CD4-positive, alpha-beta T cell (primary cell): ENCODE measurements around the gene NOD2. TPM values are rescaled to one million over a fixed set of nuclear protein-coding genes. Genes with fewer than 3 reads are reported as not detected.

Experiments
- ATAC-seq: fragments of 200-7000 bp; cut with Tn5 transposase; one replicate; pipeline ENCODE4 v1.10.0; 2022; ENCODE audit warnings: mild to moderate bottlenecking; ENCODE audit not compliant: poor library complexity
- CTCF ChIA-PET: fragments of 350-600 bp; sonication (Branson Sonifier 250); formaldehyde crosslinking; loops from one replicate; lab custom pipeline; 2021; ENCODE audit warnings: antibody characterized with exemption, inconsistent platforms; lab: Charles Lee
- POLR2A ChIA-PET: fragments of 350-600 bp; sonication (Branson Sonifier 250); formaldehyde crosslinking; loops from one replicate; lab custom pipeline; 2021; ENCODE audit warnings: antibody characterized with exemption, inconsistent platforms; lab: Charles Lee
- DNase-seq, 14 experiments: peaks; one replicate each; pipeline ENCODE4 v3.0.0-alpha.2; 2013 to 2020; ENCODE audit warnings: mixed read lengths in 2 of 14
- H3K27ac ChIP-seq, 2 donors: one replicate each; pipeline versions ENCODE4 v1.5.1 to v1.7.0; 2013; ENCODE audit warnings: low read length in 2 of 2, low read depth in 1 of 2, mild to moderate bottlenecking in 1 of 2
- H3K27me3 ChIP-seq, 2 experiments: 1 replicate in 1 of 2; 2 replicates in 1 of 2; pipeline versions ENCODE4 v1.6.1 to v1.7.0; 2013; ENCODE audit warnings: low read length in 2 of 2, control low read depth in 1 of 2, mild to moderate bottlenecking in 1 of 2, moderate library complexity in 1 of 2; ENCODE audit not compliant: insufficient read depth in 2 of 2, control insufficient read depth in 1 of 2
- H3K36me3 ChIP-seq: one replicate; pipeline ENCODE4 v1.6.1; 2013; ENCODE audit warnings: low read length, control low read depth; ENCODE audit not compliant: insufficient read depth
- H3K4me1 ChIP-seq: one replicate; pipeline ENCODE4 v1.6.1; 2013; ENCODE audit warnings: low read length, control low read depth; ENCODE audit not compliant: insufficient read depth
- H3K4me3 ChIP-seq: one replicate; pipeline ENCODE4 v1.5.1; 2013; ENCODE audit warnings: mild to moderate bottlenecking, low read length, moderate library complexity
- H3K9me3 ChIP-seq, 2 experiments: 1 replicate in 1 of 2; 2 replicates in 1 of 2; pipeline versions ENCODE4 v1.6.1 to v1.7.0; 2013; ENCODE audit warnings: low read length in 2 of 2, mild to moderate bottlenecking in 2 of 2, control low read depth in 1 of 2, moderate library complexity in 1 of 2; ENCODE audit not compliant: control insufficient read depth in 1 of 2, insufficient read depth in 1 of 2
- H3K27ac Mint-ChIP-seq: one replicate; pipeline ENCODE4 v1.8.0; 2020; ENCODE audit warnings: mixed read lengths
- H3K27me3 Mint-ChIP-seq: one replicate; pipeline ENCODE4 v1.8.0; 2021; ENCODE audit warnings: mixed read lengths
- H3K36me3 Mint-ChIP-seq: one replicate; pipeline ENCODE4 v1.8.0; 2021; ENCODE audit warnings: low read depth, mixed read lengths
- H3K4me1 Mint-ChIP-seq: one replicate; pipeline ENCODE4 v1.8.0; 2021; ENCODE audit warnings: low read depth, mixed read lengths
- H3K4me3 Mint-ChIP-seq: one replicate; pipeline ENCODE4 v1.8.0; 2020; ENCODE audit warnings: mild to moderate bottlenecking, mixed read lengths
- H3K9me3 Mint-ChIP-seq: one replicate; pipeline ENCODE4 v1.8.0; 2020; ENCODE audit warnings: mixed read lengths
- CTCF ChIP-seq: fragments of 200-600 bp; IDR thresholded peaks from one replicate; pipeline ENCODE4 v1.8.0; 2022; ENCODE audit warnings: antibody characterized with exemption, mild to moderate bottlenecking
- intact Hi-C, 2 experiments: fragments of 100-400 bp; cut with DNase I in 1 of 2; cut with micrococcal nuclease in 1 of 2; formaldehyde crosslinking; loops; one replicate each; pipeline versions ENCODE4 v1.15.1 to v1.9.0; 2023 to 2025; cut with DNase I, micrococcal nuclease
- total RNA-seq, 174 experiments: library from RNA in 2 of 174; stranded (reverse) in 2 of 174; gene quantifications; one replicate each; pipeline ENCODE4 v1.2.3 and lab custom pipeline; 2021 to 2026

The NOD2 gene
- total RNA-seq, 2 experiments from 2014 or later = 4.5 to 5.3 TPM

GRCh38 chr16:50678531-50678930, 14.9 kb upstream of the NOD2 start:
- peaks cover 75% of the 10 kb centered on the region for H3K36me3 Mint-ChIP-seq
- ATAC-seq (no peak), DNase-seq (no peak)
- ChIA-PET POLR2A (interaction anchor here (0.8 to 13.0 kb wide), 4 partner anchors 10 to 128 kb away, joined by 4 to 174 read pairs (median 86); partner anchors contain the start of gene CYLD), CTCF (interaction anchor here (0.7 to 6.0 kb wide), 6 partner anchors 12 to 398 kb away, joined by 3 to 53 read pairs (median 5); no protein-coding TSS in a partner anchor)
- H3K9me3 Mint-ChIP-seq = peaks cover 2% of the 10 kb centered on the region
- no peaks in the 10 kb centered on the region for H3K27me3 ChIP-seq
- H3K36me3 ChIP-seq = peaks cover 60% of the 10 kb centered on the region
- TF ChIP-seq CTCF = no peak
- H3K4me3 Mint-ChIP-seq = peak overlapping the region; percentile 97
- H3K4me1 Mint-ChIP-seq = peaks cover 73% of the 10 kb centered on the region
- no peaks in the 10 kb centered on the region for H3K27me3 Mint-ChIP-seq
- peak overlapping the region; percentile 84 for H3K27ac Mint-ChIP-seq
- peaks cover 73% of the 10 kb centered on the region for H3K4me1 ChIP-seq
- intact Hi-C loops = no loop called here
- H3K9me3 ChIP-seq = peaks cover 0 to 11% of the 10 kb centered on the region in 2 experiments
- peak overlapping the region; percentile 87 to 92 for H3K27ac ChIP-seq
- H3K4me3 ChIP-seq = peak overlapping the region; percentile 96

GRCh38 chr16:50679266-50679665, 14.1 kb upstream of the NOD2 start:
- Histone ChIP-seq H3K36me3 (peaks cover 53% of the 10 kb centered on the region), H3K27ac (peak overlapping the region; percentile 87 to 92), H3K27me3 (no peaks in the 10 kb centered on the region), H3K4me1 (peaks cover 80% of the 10 kb centered on the region), H3K9me3 (peaks cover 0 to 3% of the 10 kb centered on the region in 2 experiments), H3K4me3 (peak overlapping the region; percentile 96)
- peaks cover 68% of the 10 kb centered on the region for H3K36me3 Mint-ChIP-seq
- no peaks in the 10 kb centered on the region for H3K9me3 Mint-ChIP-seq
- DNase-seq = no peak
- H3K27ac Mint-ChIP-seq = peak overlapping the region; percentile 84
- intact Hi-C loops = no loop called here
- H3K4me1 Mint-ChIP-seq = peaks cover 80% of the 10 kb centered on the region
- ATAC-seq = no peak
- CTCF ChIA-PET = interaction anchor here (2.6 to 6.0 kb wide), 2 partner anchors 13 to 126 kb away, joined by 16 to 53 read pairs; no protein-coding TSS in a partner anchor
- H3K4me3 Mint-ChIP-seq = peak overlapping the region; percentile 97
- H3K27me3 Mint-ChIP-seq = no peaks in the 10 kb centered on the region
- POLR2A ChIA-PET = interaction anchor here (1.1 to 13.0 kb wide), 3 partner anchors 11 to 105 kb away, joined by 4 to 174 read pairs (median 167); partner anchors contain the start of gene CYLD
- TF ChIP-seq CTCF = no peak

GRCh38 chr16:50679676-50680555, 13.5 kb upstream of the NOD2 start:
- peaks cover 61% of the 10 kb centered on the region for H3K36me3 Mint-ChIP-seq
- H3K9me3 Mint-ChIP-seq = no peaks in the 10 kb centered on the region

More at GRCh38 chr16:50679676-50680555, 13.5 kb upstream of the NOD2 start:
- intact Hi-C loops = loop anchor here (2.0 kb wide), 2 partner anchors 29 to 67 kb away; no protein-coding TSS in a partner anchor
- no peak for TF ChIP-seq CTCF
- H3K4me1 Mint-ChIP-seq = peaks cover 87% of the 10 kb centered on the region
- no peaks in the 10 kb centered on the region for H3K9me3 ChIP-seq
- no peaks in the 10 kb centered on the region for H3K27me3 ChIP-seq
- peak overlapping the region; percentile 84 for H3K27ac Mint-ChIP-seq
- peaks cover 87% of the 10 kb centered on the region for H3K4me1 ChIP-seq
- H3K27ac ChIP-seq = peak overlapping the region; percentile 87 to 92
- peak overlapping the region; percentile 97 for H3K4me3 Mint-ChIP-seq
- ChIA-PET POLR2A (interaction anchor here (1.1 to 13.0 kb wide), 7 partner anchors 11 to 311 kb away, joined by 3 to 174 read pairs (median 13); partner anchors contain the start of genes BRD7 and CYLD), CTCF (interaction anchor here (0.9 to 6.0 kb wide), 4 partner anchors 8 to 126 kb away, joined by 3 to 53 read pairs (median 12); no protein-coding TSS in a partner anchor)
- DNase-seq (no peak), ATAC-seq (no peak)
- peaks cover 47% of the 10 kb centered on the region for H3K36me3 ChIP-seq
- H3K4me3 ChIP-seq = peak overlapping the region; percentile 96
- no peaks in the 10 kb centered on the region for H3K27me3 Mint-ChIP-seq
